HUES48 (cell line): ENCODE results near the gene IL20RA.

ENCODE experiments used
- H3K27ac ChIP-seq: one replicate; pipeline ENCODE4 v1.7.0; 2013; ENCODE audit warnings: low read depth, low read length, inconsistent platforms
- H3K27me3 ChIP-seq: 2 replicates; pipeline ENCODE4 v1.6.1; 2013; ENCODE audit warnings: mild to moderate bottlenecking, low read length; ENCODE audit not compliant: control insufficient read depth, insufficient read depth
- H3K36me3 ChIP-seq: 2 replicates; pipeline ENCODE4 v1.6.1; 2013; ENCODE audit warnings: low read length; ENCODE audit not compliant: control insufficient read depth, insufficient read depth
- H3K4me1 ChIP-seq: 2 replicates; pipeline ENCODE4 v1.6.1; 2013; ENCODE audit warnings: mild to moderate bottlenecking, low read length; ENCODE audit not compliant: control insufficient read depth, insufficient read depth
- H3K4me3 ChIP-seq: 2 replicates; pipeline ENCODE4 v1.5.1; 2013; ENCODE audit warnings: mild to moderate bottlenecking, low read depth, low read length
- H3K9ac ChIP-seq: 2 replicates; pipeline ENCODE4 v1.6.1; 2013; ENCODE audit warnings: mild to moderate bottlenecking, low read depth, low read length, moderate library complexity
- H3K9me3 ChIP-seq: 2 replicates; pipeline ENCODE4 v1.6.1; 2013; ENCODE audit warnings: low read length; ENCODE audit not compliant: control insufficient read depth, insufficient read depth

The IL20RA gene

GRCh38 chr6:137019476-137020272, 25.1 kb downstream of the IL20RA start:
- no peaks in the 10 kb centered on the region for H3K27me3 ChIP-seq
- H3K4me3 ChIP-seq = no peak overlapping the region

DNA sequence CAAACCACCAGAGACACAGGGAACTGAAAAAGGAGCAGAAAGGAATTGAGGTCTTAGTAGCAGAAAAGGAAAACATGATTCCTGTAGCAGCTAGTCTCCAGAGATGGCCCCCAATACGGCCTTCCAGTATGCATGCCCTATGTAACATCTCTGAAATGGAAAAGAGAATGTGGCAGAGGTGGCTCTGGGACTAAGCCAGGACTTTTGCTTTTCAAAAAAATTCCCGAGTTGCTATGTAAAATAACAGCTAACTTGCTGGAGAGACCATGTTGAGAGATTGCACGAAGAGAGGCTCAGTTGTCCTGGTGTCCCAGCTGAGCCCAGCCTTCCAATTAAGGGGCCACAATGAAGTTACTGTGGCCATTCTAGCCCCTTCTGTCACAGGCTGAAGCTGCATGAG, 27.7 kb downstream of the IL20RA start:
- Histone ChIP-seq H3K4me1 (no peaks in the 10 kb centered on the region), H3K27me3 (no peaks in the 10 kb centered on the region), H3K27ac (no peak overlapping the region), H3K9me3 (no peaks in the 10 kb centered on the region; the same call in 1 of the 2 replicates), H3K4me3 (no peak overlapping the region), H3K36me3 (no peaks in the 10 kb centered on the region), H3K9ac (no peak overlapping the region)

More at GRCh38 chr6:137019476-137020272, 25.1 kb downstream of the IL20RA start:
- H3K36me3 ChIP-seq = no peaks in the 10 kb centered on the region
- no peak overlapping the region for H3K27ac ChIP-seq
- no peaks in the 10 kb centered on the region for H3K4me1 ChIP-seq
- no peak overlapping the region for H3K9ac ChIP-seq
- H3K9me3 ChIP-seq = no peaks in the 10 kb centered on the region; the same call in 1 of the 2 replicates

DNA sequence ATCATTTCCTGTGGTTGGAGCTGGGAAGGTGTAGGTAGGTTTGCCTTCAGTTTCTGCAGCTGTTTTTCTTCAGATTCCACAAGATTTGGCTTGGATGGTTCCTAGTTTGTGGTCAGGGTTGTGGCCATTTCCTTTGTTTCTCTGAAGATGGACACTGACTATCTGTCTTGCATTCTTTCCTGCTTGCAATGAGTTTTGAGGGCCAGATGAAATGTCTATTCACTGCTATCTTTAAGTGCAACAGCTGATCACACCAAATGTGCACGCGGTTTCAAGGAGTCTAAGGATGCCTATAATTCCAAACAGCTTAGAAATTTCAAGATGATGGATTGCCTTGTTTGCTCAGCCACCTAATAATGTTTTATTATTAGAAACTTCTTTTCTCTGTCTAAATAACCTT, 28.4 kb downstream of the IL20RA start:
- Histone ChIP-seq H3K36me3 (no peaks in the 10 kb centered on the region), H3K9me3 (no peaks in the 10 kb centered on the region; the same call in 1 of the 2 replicates), H3K9ac (no peak overlapping the region), H3K27ac (no peak overlapping the region), H3K4me3 (no peak overlapping the region), H3K27me3 (no peaks in the 10 kb centered on the region), H3K4me1 (no peaks in the 10 kb centered on the region)

GRCh38 chr6:137015943-137016342, 28.8 kb downstream of the IL20RA start:
- H3K9ac ChIP-seq = no peak overlapping the region
- H3K4me1 ChIP-seq = no peaks in the 10 kb centered on the region
- H3K4me3 ChIP-seq = no peak overlapping the region
- H3K9me3 ChIP-seq = no peaks in the 10 kb centered on the region; the same call in 1 of the 2 replicates
- no peaks in the 10 kb centered on the region for H3K36me3 ChIP-seq
- no peak overlapping the region for H3K27ac ChIP-seq
- no peaks in the 10 kb centered on the region for H3K27me3 ChIP-seq

DNA sequence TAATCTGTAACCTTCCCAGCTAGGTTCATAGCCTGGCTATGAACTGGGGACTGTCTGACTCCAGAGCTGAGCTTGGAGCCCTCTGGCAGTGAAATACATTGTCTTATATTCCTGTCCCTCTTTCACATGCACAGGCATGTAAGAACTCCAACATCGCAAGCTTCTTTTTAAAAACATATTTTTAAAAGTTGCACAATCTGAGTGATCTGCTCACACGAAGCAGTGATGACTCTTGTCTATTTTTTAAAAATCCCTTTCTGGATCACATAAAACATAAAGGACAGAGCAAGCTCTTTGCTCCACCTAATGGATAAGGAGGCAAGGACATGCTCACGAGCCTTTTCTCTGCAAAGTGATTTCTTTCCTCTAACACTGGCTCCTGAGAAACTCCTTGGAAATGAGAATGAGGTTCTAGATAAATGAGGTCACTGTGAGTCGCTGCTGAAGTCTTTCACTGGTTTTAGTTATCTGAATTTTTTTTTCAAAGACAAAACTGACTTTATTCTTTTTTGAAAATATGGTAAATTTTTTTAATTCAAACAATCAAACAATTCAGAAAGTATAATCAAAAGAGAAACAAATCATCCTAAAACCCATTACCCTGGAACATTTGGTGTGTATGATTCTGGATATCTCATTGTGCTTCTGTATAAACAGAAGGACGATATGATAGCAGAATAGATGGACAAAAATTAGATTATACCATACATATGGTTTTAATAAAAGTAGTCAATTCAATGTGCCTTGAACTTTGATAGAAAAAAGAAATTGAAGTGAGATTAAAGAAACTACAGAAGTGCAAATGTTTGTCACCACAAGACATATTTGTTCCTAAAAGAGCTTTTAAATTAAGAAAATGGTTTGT, 30.8 kb downstream of the IL20RA start:
- Histone ChIP-seq H3K9me3 (no peaks in the 10 kb centered on the region), H3K36me3 (no peaks in the 10 kb centered on the region), H3K9ac (no peak overlapping the region), H3K4me1 (no peaks in the 10 kb centered on the region), H3K4me3 (no peak overlapping the region), H3K27me3 (no peaks in the 10 kb centered on the region), H3K27ac (no peak overlapping the region)

GRCh38 chr6:137013031-137013430, 31.7 kb downstream of the IL20RA start:
- Histone ChIP-seq H3K27ac (no peak overlapping the region), H3K9ac (no peak overlapping the region), H3K36me3 (no peaks in the 10 kb centered on the region), H3K9me3 (no peaks in the 10 kb centered on the region), H3K4me1 (no peaks in the 10 kb centered on the region), H3K27me3 (no peaks in the 10 kb centered on the region), H3K4me3 (no peak overlapping the region)

GRCh38 chr6:137011406-137011805, 33.4 kb downstream of the IL20RA start:
- Histone ChIP-seq H3K9me3 (no peaks in the 10 kb centered on the region), H3K27me3 (no peaks in the 10 kb centered on the region), H3K9ac (no peak overlapping the region), H3K27ac (no peak overlapping the region), H3K4me1 (no peaks in the 10 kb centered on the region), H3K36me3 (no peaks in the 10 kb centered on the region), H3K4me3 (no peak overlapping the region)

DNA sequence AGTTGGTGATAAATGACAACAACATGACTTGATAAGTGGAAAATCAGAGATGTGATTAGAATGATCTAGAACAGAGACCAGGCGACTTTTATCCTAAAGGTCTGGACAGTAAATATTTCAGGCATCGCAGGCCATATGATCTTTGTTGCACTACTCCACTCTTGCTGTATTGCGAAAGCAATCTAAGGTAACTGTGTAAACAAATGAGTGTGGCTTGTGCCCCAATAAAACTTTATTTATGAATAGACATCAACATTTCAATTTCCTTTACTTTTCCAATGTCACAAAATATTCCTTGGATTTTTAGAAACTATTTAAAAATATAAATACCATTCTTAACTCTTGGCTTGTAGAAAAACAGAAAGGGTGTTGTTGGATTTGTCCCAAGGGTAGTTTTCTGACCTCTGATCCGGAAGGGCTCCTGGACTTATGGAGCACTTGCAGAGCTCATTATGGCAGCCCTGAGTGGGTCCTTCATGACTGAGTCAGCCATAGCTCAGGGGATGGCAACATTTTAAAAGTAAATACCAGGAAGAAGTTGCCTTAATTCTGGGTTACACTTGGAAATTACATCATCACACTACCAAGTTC, 34.5 kb downstream of the IL20RA start:
- no peak overlapping the region for H3K9ac ChIP-seq
- H3K36me3 ChIP-seq = no peaks in the 10 kb centered on the region
- H3K4me3 ChIP-seq = no peak overlapping the region
- H3K4me1 ChIP-seq = no peaks in the 10 kb centered on the region
- H3K27ac ChIP-seq = no peak overlapping the region
- H3K27me3 ChIP-seq = no peaks in the 10 kb centered on the region
- H3K9me3 ChIP-seq = no peaks in the 10 kb centered on the region

GRCh38 chr6:137008204-137008603, 36.6 kb downstream of the IL20RA start:
- H3K9me3 ChIP-seq = no peaks in the 10 kb centered on the region
- H3K27ac ChIP-seq = no peak overlapping the region
- H3K36me3 ChIP-seq = no peaks in the 10 kb centered on the region
- H3K4me3 ChIP-seq = no peak overlapping the region
- H3K9ac ChIP-seq = no peak overlapping the region
- H3K27me3 ChIP-seq = no peaks in the 10 kb centered on the region
- H3K4me1 ChIP-seq = no peaks in the 10 kb centered on the region

- Histone ChIP-seq H3K27ac (no peak overlapping the region), H3K36me3 (no peaks in the 10 kb centered on the region), H3K4me3 (no peak overlapping the region), H3K4me1 (peaks cover 21% of the 10 kb centered on the region), H3K9me3 (no peaks in the 10 kb centered on the region), H3K9ac (no peak overlapping the region), H3K27me3 (no peaks in the 10 kb centered on the region)
These were observed 38.7 kb downstream of the IL20RA start for GRCh38 chr6:137006056-137006455.

GRCh38 chr6:137005073-137005472, 39.7 kb downstream of the IL20RA start:
- Histone ChIP-seq H3K27me3 (no peaks in the 10 kb centered on the region), H3K27ac (no peak overlapping the region), H3K4me1 (peaks cover 23% of the 10 kb centered on the region), H3K9ac (no peak overlapping the region), H3K36me3 (no peaks in the 10 kb centered on the region), H3K9me3 (no peaks in the 10 kb centered on the region), H3K4me3 (no peak overlapping the region)
